HUDEP-2 (cell line): ENCODE measurements around the gene C1orf87.

Source experiments
- DNase-seq, 76 experiments: peaks; one replicate each; lab custom pipeline; 2025; ENCODE audit not compliant: unreplicated experiment in 76 of 76; lab: John Stamatoyannopoulos, UW

Gene C1orf87

DNA sequence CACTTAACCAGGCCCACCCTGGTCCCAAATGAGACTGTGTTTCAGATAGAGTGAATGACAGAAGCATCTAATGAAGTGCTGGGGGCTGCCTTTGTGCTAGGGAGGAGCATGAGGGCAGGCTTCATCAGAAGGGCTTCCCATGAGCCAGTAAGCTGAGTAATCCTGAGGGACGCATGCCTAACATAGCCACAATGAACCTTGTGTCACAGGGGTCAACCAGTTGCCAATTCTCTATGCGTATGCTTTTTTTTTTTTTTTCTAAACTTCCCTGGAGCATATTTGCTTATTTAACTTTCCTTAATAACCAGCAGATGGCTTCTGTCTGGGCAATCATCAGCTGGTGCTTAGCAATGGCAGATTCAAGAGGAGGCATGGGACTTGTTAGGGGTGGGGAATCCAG is 121.5 kb downstream of the C1orf87 start:
- no peak for DNase-seq

- no peak for DNase-seq
Observed at GRCh38 chr1:59949648-59950047, 123.9 kb downstream of the C1orf87 start.

GRCh38 chr1:59948990-59949389 is 124.6 kb downstream of the C1orf87 start:
- DNase-seq: no peak

DNA sequence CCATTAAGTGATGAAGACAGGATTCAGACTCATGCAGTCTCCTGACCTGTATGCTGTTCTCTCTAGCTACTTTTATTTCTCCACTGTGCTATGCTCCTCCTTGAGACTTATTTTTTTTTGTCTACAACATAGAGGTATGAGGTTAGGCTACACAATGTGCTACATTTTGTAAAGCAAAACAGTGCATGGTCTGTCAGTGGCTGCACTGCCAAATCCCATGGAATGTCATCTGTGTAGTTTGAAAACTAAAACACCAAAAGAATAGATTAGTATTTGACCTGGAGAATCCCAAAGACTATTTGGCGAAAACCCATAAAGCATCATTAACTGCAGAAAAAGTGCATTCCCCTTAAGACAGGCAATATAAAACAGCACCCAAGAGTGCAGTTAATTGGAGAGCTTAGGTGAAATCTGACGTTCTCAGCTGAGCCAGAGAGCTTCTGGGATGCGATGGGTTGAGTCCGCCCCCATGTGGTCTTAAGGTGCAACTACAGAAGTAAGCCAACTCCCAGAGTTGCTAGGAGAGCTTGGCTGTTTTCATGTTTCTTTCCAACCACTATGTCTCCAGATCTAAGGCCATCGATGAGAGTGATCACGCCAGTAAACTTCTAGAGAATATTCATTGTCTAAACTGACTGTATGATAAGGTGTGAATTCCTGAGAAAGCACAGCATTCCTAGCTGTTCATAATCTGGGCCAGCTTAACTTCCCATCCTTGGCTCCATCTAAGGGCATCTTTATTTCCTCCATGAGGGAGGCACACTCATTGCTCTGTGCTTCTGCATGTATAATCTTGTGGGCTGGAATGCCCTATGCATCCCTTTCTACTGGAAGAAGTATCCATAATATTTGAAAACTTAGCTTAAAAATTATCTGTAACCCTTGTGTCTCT is 126.3 kb downstream of the C1orf87 start:
- peak in 27 of 76 experiments; percentile 1 to 48 (median 18) for DNase-seq

GRCh38 chr1:59945790-59946189 is 127.8 kb downstream of the C1orf87 start:
- DNase-seq: no peak
